ENCODE results near the gene PCDHA2. TPM values are rescaled to one million over a fixed set of nuclear protein-coding genes. Genes with fewer than 3 reads are reported as not detected.
A peak's percentile ranks its signal among the peaks of the same experiment; 100 is the strongest.

Gene PCDHA2
- total and polyA plus RNA-seq, 9 of the 15 experiments (the other 6 are each of a cell fraction or from before 2014, with no cell fraction given), result not detected

- no peak for TF ChIP-seq KLF13 (tag; IDR thresholded peaks at IDR 0.05; ENCODE audit: borderline replicate concordance, low read depth)
- TF ChIP-seq HMG20B (CRISPR knock-in tag; IDR thresholded peaks at IDR 0.05), result no peak
- no peak for TF ChIP-seq NKRF (IDR thresholded peaks at IDR 0.05; ENCODE audit: borderline replicate concordance)
- peak; percentile 13 to 28 (median 19); a peak in 2 of 6 replicates for TF ChIP-seq CTCF (IDR thresholded peaks at IDR 0.05 in 2 of 3, conservative IDR thresholded peaks at IDR 0.05 in 1 of 3; ENCODE audit: insufficient read depth in 2 of 3, low read depth in 1 of 3, low read length in 3 of 3)
- no peak for TF ChIP-seq ZNF124 (CRISPR knock-in tag; IDR thresholded peaks at IDR 0.05)
- no peak for TF ChIP-seq TFAM (CRISPR knock-in tag; conservative IDR thresholded peaks at IDR 0.05)
- TF ChIP-seq NR2C1 (IDR thresholded peaks at IDR 0.05), result no peak
- TF ChIP-seq NR2C1 (tag; IDR thresholded peaks at IDR 0.05), result no peak
- FAIRE-seq, result no peak
- DNase-seq (ENCODE audit: extremely low read depth in 1 of 4, low spot score in 3 of 4), result peak in 1 of 4 experiments; percentile 11
- H3K27ac ChIP-seq (ENCODE audit: extremely low read depth, low read depth, low read length), result no peak within 1 kb of the TSS
- intact Hi-C loops (cut with micrococcal nuclease) (loop anchor here (5.0 kb wide), 1 partner anchor 214 kb away; no protein-coding TSS in a partner anchor), in situ Hi-C loops (cut with MboI) (no loop called here)
- no peaks in the 10 kb centered on the region for H4K20me1 ChIP-seq (replicated peaks; ENCODE audit: control insufficient read depth, insufficient read depth, low read length)
- H3K27me3 ChIP-seq (ENCODE audit: control insufficient read depth in 2 of 2, insufficient read depth in 2 of 2, low read length in 2 of 2), result no peaks in the 10 kb centered on the region
- ChIA-PET CTCF (ENCODE audit: low intra/inter-chr PET ratio) (no interaction called here), POLR2A (no interaction called here)
- peaks cover 0 to 20% of the 10 kb centered on the region in 2 experiments; a peak in 2 of 5 replicates for H3K4me1 ChIP-seq (replicated peaks in 1 of 2; ENCODE audit: control insufficient read depth in 2 of 2, insufficient read depth in 2 of 2, low read length in 2 of 2)
- WGBS (ENCODE audit: insufficient coverage, low coverage, missing lambda C conversion rate), result 8% methylated on average over 25 of the region's 27 CpGs
- ATAC-seq, result no peak
- H3K36me3 ChIP-seq (ENCODE audit: control insufficient read depth, insufficient read depth, low read length), result no peaks in the 10 kb centered on the region
- no peak within 1 kb of the TSS for H3K4me3 ChIP-seq
- no peak within 1 kb of the TSS for H2AFZ ChIP-seq (ENCODE audit: low read depth, low read length)
- no peaks in the 10 kb centered on the region for H3K79me2 ChIP-seq (ENCODE audit: control insufficient read depth, insufficient read depth, low read length)
- no peak within 1 kb of the TSS for H3K4me2 ChIP-seq (ENCODE audit: insufficient read depth, low read length)
- BruUV-seq (replicated peaks), result no TSS peak
- no peaks in the 10 kb centered on the region for H3K9me3 ChIP-seq (replicated peaks; ENCODE audit: control insufficient read depth, insufficient read depth, low read depth, low read length)
- no peaks in the 10 kb centered on the region for H3K9me1 ChIP-seq (ENCODE audit: control insufficient read depth, insufficient read depth, low read length)
- H3K9ac ChIP-seq (ENCODE audit: insufficient read depth in 1 of 2, low read depth in 2 of 2, low read length in 2 of 2), result no peak within 1 kb of the TSS
Observed at GRCh38 chr5:140827704-140828361, 33.2 kb downstream of the PCDHA2 start, which contains the start of gene PCDHA6. Gene PCDHA6, plus strand, starts transcription at chr5:140827960. Its CDS starts 132 bp downstream, at chr5:140828092.

Data from K562 (cell line).